Inflammatory macrophage (primary cell): ENCODE measurements around the gene NHLH2.

Experiments
- DNase-seq, 2 donors: peaks; one replicate each; pipeline ENCODE4 v3.0.0-alpha.2; 2020 to 2022

The NHLH2 gene

GRCh38 chr1:115837740-115838421 is 3.0 kb downstream of the NHLH2 start:
- peak in 1 of 2 donors; percentile 22 for DNase-seq

- DNase-seq, result no peak
Observed at GRCh38 chr1:115837341-115837739, 3.6 kb downstream of the NHLH2 start.

- DNase-seq, result no peak
Observed at GRCh38 chr1:115833856-115834255, 7.1 kb downstream of the NHLH2 start.

GRCh38 chr1:115832651-115833050 is 8.3 kb downstream of the NHLH2 start:
- no peak for DNase-seq

DNA sequence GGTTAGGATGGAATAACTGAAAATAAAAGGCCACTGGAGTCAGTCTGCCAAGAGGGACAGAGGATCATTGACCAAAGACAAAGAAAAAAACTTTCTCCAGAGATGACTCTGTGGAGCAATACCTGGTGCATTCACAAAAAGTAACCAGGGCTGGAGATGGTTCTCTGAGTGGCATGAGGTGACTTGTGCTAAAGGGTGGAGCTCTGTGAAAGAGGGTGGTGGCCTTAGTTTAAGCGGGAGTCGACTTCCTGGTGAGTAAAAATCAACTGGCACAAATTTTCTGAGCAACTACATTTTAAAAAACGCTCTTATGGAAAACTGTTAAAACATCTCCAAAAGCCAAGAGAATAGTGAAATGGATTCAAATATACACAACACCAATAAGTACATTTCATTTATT is 10.0 kb downstream of the NHLH2 start:
- DNase-seq, result no peak

- DNase-seq, result peak in 1 of 2 donors; percentile 18
Observed at GRCh38 chr1:115829947-115830346, 11.0 kb downstream of the NHLH2 start.

- DNase-seq, result peak; percentile 94 to 95
Observed at GRCh38 chr1:115829023-115829674, 11.8 kb downstream of the NHLH2 start.

- peak in 1 of 2 donors; percentile 32 for DNase-seq
Observed at GRCh38 chr1:115828101-115829022, 12.6 kb downstream of the NHLH2 start.

- peak in 1 of 2 donors; percentile 13 for DNase-seq
Observed at GRCh38 chr1:115827452-115828044, 13.4 kb downstream of the NHLH2 start.

DNA sequence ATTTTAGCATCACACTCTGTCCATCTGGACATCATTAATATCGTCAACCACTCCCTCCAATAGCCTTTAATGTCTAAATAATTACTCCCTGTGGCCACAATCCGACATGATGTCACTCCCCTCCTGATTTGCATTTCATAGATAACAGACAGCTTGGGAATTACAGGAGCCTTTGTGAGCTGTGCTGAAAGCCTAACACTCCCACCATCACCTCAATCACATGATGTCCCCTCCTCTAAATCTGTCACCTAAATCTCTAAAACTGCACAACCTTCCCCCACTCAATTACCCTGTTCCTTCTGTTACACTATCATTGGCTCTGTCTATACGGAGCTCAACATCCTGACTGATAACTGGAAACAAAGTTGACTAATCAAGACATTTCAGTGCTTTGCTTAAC is 14.3 kb downstream of the NHLH2 start:
- DNase-seq, result no peak

GRCh38 chr1:115822117-115822516 is 18.8 kb downstream of the NHLH2 start:
- DNase-seq, result no peak

DNA sequence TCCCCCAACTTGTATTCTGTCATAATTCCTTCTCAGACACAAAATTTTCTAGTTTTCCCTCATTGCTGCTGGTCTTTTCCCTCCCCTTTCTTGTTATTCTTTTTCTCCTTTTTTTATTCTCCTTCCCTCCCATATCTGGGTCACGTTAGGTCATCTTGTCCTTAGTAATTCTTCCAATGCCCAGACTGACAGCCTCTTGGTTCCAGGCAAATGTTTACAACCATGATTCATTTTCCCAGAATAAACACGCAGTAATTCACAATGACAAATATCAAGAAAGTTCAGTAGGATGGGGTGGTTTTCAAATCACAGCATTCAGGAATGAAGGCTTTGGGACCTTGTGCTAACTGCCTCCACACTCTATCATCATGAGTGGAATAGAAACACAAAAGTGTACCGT is 25.2 kb downstream of the NHLH2 start:
- no peak for DNase-seq

- no peak for DNase-seq
Observed at GRCh38 chr1:115814685-115815398, 26.1 kb downstream of the NHLH2 start.

GRCh38 chr1:115813727-115814126 is 27.2 kb downstream of the NHLH2 start:
- DNase-seq, result peak; percentile 63 to 71

DNA sequence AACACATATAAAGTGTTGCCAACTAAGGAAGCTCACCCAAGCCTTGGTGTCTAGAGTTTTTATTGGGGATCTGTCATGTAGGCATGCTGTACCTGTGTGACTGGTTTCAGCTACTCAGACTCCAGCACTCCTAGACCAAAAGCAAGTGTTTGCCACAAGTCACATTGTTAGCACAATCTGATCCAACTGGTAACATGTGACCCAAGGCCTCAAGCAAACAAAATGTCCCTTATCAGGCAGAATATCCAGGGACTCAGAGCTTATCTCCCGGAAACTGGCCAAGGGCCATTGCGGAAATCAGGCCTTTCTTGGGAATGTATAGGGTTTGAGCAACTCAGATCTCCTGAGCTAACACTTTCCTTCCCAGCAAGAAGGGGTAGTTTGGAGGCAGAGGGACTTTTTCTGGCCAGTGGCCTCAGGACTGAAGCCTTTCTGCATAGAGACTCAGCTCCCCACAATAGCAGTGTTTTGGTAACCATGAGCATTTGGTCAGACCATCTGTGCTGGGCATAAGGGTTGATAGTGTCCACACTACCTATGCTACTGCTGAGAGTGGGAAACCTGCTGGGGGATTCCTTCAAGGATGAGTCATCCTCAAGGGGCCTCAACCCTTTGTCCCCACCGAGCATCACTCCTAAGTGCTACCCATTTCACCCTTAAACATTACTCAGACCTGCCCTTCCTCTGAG is 29.6 kb downstream of the NHLH2 start:
- no peak for DNase-seq

DNA sequence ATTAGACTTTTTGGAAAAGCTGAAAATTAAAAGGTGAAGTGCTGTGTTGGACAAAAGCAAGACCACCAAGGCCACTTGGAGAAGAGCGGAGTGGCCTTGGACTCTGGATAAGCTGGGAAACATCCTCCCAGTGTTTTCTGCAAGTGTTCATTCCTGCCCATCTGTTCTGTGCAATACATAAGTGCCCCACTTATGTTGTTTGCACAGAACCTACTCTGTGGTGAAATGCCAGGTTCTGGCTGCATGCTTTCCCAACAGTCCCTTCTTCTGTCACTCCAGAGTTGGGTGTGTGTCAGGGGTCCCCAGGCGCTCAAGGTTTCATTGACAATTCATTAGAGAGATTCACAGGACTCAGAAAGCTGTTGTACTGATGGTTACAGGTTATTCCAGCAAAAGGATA is 30.3 kb downstream of the NHLH2 start:
- DNase-seq, result no peak

- no peak for DNase-seq
Observed at GRCh38 chr1:115809847-115810246, 31.1 kb downstream of the NHLH2 start.

- peak in 1 of 2 donors; percentile 17 for DNase-seq
Observed at GRCh38 chr1:115809076-115809475, 31.9 kb downstream of the NHLH2 start.

- DNase-seq, result peak; percentile 77 to 80
Observed at GRCh38 chr1:115807723-115808122, 33.2 kb downstream of the NHLH2 start.

DNA sequence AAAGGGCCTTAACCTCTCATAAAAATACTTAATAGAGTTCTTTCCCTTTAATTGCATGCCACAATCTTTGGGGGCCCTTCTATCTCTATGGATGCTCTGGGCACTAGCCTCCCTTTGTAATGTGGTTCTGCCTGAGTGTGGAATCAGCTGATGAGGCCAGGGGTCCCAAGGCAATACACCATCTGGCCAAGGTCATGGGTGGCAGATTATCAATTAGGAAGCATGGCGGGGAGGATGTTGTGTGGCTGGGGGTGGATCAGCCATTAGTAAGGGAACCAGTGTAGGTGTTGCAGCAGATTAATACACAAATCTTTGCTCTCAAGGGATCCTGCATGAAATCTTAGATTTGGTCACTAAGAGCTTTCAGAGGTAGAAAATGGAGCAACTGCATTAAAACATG is 35.3 kb downstream of the NHLH2 start:
- DNase-seq, result no peak

GRCh38 chr1:115802416-115802815 is 38.5 kb downstream of the NHLH2 start:
- DNase-seq, result no peak

- DNase-seq, result no peak
Observed at GRCh38 chr1:115797486-115797885, 43.4 kb downstream of the NHLH2 start.
